HG02852 (cell line): ENCODE results near the gene OR1J4.
"Not testable (repeated sequence)": the region's sequence is repeated elsewhere in the genome, so short reads cannot be mapped to it uniquely, and the experiment has no call there.

ENCODE experiments used
- ATAC-seq: cut with Tn5 transposase; IDR thresholded peaks from one replicate; pipeline ENCODE4 v1.9.1; 2021; ENCODE audit warnings: mild to moderate bottlenecking, moderate library complexity; ENCODE audit not compliant: unreplicated experiment

The OR1J4 gene, protein sequence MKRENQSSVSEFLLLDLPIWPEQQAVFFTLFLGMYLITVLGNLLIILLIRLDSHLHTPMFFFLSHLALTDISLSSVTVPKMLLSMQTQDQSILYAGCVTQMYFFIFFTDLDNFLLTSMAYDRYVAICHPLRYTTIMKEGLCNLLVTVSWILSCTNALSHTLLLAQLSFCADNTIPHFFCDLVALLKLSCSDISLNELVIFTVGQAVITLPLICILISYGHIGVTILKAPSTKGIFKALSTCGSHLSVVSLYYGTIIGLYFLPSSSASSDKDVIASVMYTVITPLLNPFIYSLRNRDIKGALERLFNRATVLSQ

DNA sequence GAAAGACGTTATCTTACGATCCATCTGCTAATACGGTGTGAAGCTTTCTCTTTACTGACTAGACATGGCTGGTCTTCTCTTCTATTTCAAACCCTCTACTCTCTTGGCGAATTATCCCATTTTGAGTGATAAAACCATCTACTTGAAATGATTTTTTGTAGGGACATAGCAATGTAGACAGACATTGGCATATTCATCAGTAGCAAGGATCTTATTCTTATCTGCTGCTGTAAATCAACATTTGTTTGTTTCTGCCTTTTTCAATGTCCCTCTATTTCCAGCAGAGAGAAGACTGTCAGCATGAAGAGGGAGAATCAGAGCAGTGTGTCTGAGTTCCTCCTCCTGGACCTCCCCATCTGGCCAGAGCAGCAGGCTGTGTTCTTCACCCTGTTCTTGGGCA, at the start of gene OR1J4:
TSS of gene OR1J4 (plus strand) at position 301 of the 400 bp plus-strand sequence. CDS start at position 301, 0 bp downstream.
- no peak for ATAC-seq

DNA sequence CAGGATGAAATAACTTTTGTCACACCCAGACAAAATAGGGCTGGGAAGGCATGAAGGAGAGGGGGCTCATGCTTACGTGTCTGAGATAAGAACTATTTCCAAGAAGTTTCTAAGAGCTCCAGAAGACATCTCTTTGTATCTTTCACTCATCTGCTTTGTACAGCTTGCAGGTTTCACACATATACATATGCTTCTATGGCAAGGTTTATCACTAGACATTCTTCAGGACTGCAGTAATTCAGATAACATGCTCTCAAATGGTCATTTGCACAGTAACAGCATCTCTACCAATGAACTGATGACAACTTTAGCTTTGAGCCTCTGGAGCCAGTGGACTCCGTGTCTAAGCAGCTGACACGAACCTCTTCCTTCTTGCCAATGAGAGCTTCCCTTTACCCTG, 44.4 kb upstream of the OR1J4 start:
- ATAC-seq: no peak

DNA sequence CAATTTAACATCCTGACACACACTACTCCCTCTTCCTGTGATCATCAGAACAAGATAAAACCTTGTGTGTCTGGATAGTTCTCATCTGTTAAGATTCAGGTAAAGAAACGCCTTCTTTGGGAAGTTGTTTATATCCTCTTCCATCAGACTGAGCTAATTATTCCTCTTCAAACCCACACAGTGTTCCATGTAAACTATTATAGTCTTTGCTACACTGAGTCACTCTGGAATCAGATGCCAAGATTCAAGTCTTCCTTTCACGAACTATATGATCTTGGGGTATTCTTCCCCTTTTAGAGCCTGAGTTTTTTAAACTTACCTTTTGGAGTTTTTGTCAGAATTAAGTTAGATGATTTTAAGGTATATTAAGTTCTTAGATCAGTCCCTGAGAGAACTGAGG, 43.2 kb upstream of the OR1J4 start:
- ATAC-seq: no peak

DNA sequence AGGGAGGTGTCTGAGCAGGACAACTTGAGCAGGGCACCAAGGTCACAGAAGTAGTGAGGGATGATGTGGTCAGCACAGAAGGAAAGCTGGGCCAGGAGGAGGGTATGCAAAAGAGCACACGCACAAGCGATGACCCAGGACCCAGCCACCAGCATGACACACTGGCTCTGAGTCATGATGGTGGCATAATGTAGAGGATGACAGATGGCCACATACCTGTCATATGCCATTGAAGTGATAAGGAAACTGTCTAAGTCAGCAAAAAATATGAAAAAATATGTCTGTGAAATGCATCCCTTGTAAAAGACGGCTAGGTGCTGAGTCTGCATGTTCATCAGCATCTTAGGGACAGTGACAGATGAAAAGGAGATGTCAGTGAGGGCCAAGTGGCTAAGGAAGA, 41.6 kb upstream of the OR1J4 start:
- no peak for ATAC-seq

DNA sequence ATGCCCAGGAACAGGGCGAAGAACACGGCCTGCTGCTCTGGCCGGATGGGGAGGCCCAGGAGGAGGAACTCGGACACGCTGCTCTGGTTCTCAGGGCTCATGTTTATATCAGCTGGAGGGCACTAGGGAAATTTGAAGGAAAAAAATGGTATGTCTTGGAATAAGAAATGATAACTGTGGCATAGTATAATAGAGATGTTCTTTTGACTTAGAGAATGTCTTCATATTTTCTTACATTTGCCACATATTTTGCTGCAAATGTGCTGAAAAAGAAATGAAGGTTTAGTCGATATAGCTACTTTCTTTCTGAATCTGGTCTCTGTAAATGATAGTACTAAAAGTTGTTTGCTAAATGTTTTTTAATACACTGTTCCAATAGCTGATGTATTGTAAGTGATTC, 41.1 kb upstream of the OR1J4 start, which contains the start of gene OR1J1:
TSS of gene OR1J1 (minus strand) at position 101 of the 400 bp plus-strand sequence. CDS start at position 101, 0 bp downstream.
- no peak for ATAC-seq

DNA sequence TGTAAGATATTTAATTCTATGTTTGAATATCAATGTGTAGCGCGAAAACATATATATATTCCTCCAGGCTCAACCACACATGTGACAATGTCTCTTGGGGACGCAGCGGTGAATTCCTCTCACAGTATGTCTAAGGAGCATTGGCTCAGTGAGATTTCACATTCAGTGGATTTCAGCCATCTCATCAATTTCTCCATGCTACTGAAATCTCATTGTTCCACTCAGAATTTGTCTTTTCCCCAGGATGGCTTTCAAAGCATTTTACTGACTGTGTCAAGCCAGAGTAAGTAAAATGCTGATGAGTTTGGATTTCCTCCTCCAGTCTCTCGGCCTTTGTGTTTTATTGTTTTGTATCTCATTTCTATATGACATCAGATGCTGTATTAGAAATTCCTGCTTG, 39.9 kb upstream of the OR1J4 start:
- no peak for ATAC-seq

DNA sequence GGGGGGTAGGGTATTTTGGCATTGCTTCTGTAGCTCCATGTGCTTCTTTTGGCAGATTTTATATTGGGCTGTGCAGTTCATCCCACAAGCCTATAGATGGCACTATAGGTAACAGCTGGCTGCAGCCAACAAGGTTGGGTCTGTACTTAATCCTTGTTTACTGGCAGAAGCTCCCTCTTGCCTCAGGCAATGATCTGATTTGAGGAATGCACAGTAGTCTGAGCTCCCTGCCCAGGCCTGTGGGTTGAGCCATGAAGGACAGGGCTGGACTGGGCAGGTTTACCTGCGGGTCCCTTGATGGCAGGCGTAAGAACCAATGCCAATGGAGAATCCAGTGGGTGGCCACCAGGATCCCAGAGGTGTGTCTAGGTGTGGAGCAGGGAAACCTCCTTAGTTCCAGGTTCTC, 20.1 kb upstream of the OR1J4 start:
- ATAC-seq: no peak

DNA sequence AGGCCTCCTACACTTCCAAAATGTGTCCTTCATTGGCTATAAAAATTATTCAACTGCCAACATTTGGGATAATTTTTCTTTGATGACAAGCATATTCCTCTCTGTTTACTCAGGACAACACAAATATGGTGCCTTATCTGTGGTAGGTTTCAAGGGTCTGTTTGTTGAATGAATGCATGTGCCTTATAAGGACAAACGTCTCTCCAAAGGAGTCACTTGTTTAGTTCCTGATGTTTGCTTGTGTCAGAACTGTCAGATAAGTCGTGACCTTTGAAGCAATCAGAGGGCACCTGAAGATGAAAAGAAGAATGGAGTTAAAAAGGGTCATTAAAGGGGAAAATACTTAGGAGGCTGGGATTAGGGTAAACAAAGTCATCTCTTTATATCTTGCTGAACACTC, 12.0 kb upstream of the OR1J4 start:
- no peak for ATAC-seq

DNA sequence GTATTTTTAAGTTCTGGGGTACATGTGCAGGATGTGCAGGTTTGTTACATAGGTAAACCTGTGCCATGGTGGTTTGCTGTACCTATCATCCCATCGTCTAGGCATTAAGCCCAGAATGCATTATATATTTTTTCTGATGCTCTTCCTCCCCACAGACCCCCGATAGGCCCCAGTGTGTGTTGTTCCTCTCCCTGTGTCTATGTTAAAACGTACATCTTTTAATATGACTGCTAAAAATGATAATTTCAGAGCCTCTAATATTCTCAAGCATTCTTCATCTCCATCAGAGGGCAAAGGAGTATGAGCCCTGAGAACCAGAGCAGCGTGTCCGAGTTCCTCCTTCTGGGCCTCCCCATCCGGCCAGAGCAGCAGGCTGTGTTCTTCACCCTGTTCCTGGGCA, 8.4 kb upstream of the OR1J4 start, which contains the start of gene OR1J2:
TSS of gene OR1J2 (plus strand) at position 301 of the 400 bp plus-strand sequence. CDS start at position 301, 0 bp downstream.
- ATAC-seq: no peak

DNA sequence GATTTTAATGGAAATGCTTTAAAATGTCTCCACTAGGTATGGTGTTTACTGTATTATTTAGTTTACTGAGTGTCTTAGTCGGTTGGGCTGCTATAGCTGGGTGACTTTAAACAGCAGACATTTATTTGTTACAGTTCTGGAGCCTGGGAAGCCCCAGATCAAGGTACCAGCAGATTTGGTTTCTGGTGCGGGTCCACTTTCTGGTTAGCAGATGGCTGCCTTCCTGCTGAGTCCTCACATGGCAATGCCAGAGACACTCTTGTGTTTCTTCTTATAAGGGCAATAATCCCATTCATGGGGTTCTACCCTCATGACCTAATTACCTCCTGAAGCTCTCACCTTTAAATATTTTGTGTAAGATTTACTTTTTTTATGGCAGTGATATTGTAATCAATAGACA, 715 bp upstream of the OR1J4 start:
- no peak for ATAC-seq

DNA sequence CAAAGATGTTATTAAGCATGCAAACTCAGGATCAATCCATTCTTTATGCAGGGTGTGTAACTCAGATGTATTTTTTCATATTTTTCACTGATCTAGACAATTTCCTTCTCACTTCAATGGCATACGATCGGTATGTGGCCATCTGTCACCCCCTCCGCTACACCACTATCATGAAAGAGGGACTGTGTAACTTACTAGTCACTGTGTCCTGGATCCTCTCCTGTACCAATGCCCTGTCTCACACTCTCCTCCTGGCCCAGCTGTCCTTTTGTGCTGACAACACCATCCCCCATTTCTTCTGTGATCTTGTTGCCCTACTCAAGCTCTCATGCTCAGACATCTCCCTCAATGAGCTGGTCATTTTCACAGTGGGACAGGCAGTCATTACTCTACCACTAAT, 435 bp downstream of the OR1J4 start:
- ATAC-seq: no peak

DNA sequence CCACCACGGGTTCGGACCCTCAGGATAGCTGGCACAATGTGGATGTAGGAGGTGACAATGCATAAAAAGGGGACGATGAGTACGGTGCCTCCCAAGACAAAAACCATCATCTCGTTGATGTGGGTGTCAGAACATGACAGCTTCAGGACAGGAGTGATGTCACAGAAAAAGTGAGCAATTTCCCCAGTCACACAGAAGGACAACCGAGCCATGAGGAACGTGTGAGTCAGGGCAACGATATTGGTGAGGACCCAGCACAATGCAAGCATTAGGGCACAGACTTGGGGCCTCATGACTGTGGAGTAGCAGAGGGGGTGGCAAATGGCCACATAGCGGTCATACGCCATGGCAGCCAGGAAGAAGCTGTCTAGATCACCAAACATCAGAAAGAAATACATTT, 7.7 kb downstream of the OR1J4 start:
- no peak for ATAC-seq

DNA sequence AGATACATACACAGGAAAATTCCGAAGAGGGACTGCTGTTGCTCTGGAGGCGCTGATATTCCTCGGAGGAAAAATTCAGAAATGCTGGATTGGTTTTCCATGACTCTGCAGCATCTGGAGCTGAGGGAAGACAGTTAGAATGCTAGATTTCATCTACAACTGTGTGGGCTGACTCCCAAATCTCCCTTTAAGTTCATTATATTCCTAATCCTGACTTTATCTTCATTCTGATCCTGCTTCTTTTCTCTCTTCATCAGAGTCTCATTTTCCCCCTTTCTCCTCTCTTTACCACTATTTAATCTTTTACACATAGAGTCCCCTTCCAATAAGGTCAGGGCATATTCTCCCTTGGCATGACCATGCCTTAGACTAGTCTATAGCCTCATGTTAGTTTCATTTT, 8.3 kb downstream of the OR1J4 start, which contains the start of gene OR1N1:
TSS of gene OR1N1 (minus strand) at position 101 of the 400 bp plus-strand sequence. CDS start at position 101, 0 bp downstream.
- no peak for ATAC-seq

DNA sequence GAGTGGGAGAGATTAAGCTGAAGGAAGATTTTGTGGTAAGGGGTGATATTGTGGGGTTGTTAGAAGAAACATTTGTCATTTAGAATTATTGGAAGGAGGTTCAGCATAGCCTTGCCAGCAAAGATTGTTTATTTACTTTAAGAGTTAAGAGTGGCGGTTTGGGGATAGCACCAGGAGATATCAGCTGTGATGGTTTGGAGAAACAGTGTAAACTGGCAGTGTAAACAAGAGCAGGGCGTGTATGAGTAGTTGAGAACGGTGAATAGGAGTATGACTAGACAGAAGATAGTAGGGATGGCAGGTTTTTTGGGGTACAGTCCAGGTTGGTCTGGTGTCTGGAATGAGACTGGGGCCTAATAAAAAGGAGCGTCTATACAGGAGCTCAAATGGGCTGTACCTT, 12.2 kb downstream of the OR1J4 start:
- not testable (repeated sequence) for ATAC-seq

DNA sequence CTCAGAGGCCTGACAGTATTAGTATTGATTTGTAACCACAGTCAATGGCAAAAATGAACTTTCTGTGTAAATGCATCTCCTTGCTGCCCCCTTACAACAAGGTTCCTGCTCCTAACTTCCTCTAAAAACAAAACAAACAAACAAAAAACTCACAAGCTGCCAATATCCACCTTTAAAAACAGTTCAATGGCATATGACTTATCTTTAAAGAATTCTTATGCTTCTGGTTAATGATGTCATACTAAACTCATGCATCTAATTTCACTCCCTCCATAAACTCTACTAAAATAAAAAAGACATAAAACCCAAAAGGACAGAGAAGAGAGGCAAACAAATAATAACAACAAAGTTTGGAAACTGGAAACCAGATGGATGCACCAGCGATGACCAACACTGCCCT, 17.2 kb downstream of the OR1J4 start:
- ATAC-seq: no peak

DNA sequence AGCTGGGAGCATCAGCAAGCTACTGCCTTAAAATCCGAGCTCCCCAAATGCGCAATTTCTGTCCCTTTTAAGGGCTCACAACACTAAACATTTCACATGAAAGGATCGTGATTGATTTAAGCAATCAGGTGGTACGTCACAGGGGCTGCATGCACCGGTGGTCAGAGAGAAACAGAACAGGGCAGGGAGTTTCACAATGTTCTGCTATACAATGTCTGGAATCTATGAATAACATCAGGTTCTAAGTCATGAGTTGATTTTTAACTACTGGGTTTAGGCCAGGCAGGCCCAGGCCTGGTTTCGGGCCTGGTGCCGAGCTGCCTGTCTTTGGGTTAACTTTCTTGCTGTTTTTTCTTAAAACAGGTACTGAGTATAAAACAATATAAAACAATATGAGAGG, 18.1 kb downstream of the OR1J4 start:
- ATAC-seq: not testable (repeated sequence)

DNA sequence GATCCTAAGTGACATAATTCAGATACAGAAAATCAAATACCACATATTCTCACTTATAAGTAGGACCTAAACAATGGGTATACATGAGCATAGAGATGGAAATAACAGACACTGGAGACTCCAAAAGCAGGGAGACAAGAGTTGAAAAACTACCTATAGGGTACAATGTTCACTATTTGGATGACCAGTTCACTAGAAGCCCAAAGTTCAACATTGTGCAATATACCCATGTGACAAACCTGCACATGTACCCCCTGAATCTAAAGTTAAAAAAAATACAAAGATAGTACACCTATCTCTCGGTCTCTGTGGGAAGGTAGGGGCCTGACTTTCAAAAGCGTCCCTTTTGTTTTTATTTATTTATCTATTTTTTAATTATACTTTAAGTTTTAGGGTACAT, 19.8 kb downstream of the OR1J4 start:
- ATAC-seq: no peak

DNA sequence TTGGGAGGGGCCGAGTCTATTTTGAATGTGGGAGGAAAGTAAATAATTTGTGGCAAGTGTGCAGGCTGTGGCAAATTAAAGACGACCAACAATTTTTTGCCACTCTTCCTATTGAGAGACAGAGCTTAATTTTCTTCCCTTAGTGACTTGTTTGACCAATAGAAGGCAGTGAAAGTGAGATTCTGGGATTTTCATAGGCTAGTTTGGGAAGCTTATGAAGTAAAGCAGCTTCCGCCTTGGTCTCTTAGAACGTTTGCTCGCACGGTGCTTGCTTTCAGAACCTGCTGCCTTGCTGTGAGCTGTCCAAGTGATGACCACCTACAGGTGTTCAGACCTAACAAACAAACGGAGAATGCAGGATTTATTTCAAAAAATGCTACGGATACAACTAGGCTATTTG, 27.3 kb downstream of the OR1J4 start:
- ATAC-seq: no peak

DNA sequence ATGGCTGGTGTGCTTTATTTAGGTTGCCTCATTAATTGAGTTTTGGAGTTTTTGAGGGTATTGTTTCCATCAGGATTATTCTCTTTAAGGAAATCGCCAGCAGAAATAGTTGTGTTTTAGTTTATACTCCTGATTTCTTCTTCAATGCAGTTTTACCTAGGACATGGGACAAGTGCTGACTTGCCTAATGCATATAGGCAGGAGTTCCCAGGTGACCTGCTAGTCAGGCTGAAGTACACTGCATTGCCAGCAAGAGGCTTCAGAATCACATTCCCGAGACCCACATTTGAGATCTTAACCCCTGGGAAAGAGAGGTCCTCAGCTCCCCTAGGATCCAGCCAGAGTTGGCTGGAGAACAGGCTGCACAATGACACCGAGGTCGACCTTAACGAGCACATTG, 32.4 kb downstream of the OR1J4 start:
- no peak for ATAC-seq

DNA sequence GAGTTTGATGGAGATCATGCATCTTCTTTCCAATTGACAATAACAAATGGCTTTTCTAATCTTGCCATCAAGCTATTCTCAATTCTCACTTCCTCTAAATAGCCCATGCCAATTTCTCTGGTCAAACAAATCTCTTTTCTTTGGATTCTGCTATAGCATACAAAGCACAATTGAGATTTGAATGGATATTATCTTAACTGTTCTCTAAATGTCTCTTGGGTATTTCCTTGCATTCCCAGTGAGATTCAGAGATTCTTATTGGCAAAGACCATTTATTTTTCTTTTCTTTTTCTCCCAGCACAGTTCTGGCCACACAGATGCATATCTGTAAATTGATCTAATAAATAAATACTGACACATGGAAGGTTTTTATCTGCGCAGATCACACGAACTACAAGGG, 33.9 kb downstream of the OR1J4 start, which contains the start of gene OR1N2:
TSS of gene OR1N2 (plus strand) at position 301 of the 400 bp plus-strand sequence. CDS start 100 bp downstream, outside the sequence.
- ATAC-seq: no peak

DNA sequence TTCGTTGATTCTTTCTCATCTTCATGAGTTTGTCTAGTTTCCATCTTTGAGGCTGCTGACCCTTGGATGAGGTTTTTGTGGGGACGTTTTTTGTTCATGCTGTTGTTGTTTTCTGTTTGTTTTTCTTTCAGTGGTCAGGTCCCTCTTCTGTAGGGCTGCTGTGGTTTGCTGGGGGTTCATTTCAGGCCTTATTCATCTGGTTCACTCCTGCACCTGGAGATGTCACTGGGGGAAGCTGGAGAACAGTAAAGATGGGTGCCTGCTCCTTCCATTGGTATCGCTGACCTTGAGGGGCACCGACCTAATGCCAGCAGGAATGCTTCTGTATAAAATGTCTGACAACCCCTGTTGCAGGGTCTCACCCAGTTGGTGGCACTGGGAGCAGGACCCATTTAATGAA, 42.5 kb downstream of the OR1J4 start:
- ATAC-seq: no peak

DNA sequence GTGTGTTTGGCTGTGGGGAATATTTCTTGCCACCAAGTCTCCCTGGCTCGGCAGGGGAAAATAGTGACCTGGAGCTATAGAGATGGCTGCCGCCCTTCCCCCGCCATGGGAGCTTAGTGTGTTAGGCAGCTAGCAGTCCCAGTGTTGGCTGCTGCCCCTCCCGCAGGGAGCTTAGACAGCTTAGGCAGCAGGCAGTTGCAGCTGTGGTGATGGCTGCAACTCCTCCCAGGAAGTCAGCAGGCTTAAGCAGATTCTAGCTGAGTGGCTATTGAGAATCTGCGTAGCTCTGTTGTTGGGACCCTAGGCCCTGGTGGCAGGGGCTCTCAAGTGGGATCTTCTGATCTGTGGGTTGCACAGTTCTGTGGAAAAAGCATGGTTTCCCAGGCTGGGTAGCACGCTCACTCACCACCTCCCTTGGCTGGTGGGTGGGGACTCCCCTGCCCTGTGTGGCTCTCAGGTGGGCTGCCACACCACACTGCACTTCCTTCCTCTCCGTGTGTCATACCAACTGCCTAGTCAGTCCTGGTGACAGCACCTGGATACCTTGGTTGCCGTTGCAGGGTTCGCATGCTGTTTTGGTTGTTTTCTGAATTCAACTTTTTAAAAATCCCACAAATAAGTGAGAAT, 43.3 kb downstream of the OR1J4 start:
- no peak for ATAC-seq
